Endothelial cell of umbilical vein (primary cell): ENCODE data around the gene PMAIP1. TPM values are rescaled to one million over a fixed set of nuclear protein-coding genes. Genes with fewer than 3 reads are reported as not detected.

Experiments used
- BruUV-seq: library from RNA; stranded (reverse); fragments of 400-500 nt; replicated peaks from 2 replicates; lab custom pipeline; 2021; lab: Mats Ljungman, UMichigan
- CTCF ChIA-PET: fragments of 300-600, 350-600 bp; sonication (Branson Sonifier 250); formaldehyde crosslinking; loops from one replicate; lab custom pipeline; 2021; ENCODE audit warnings: antibody characterized with exemption, inconsistent platforms; lab: Charles Lee
- POLR2A ChIA-PET: fragments of 300-600, 350-600 bp; sonication (Branson Sonifier 250); formaldehyde crosslinking; loops from one replicate; lab custom pipeline; 2021; ENCODE audit warnings: antibody characterized with exemption, inconsistent platforms; lab: Charles Lee
- DNase-seq: peaks from one replicate; pipeline ENCODE4 v3.0.0-alpha.2; 2011; ENCODE audit warnings: low read depth, low spot score
- FAIRE-seq: peaks from 2 replicates; lab custom pipeline; 2011; peaks lifted over from hg19 to GRCh38; lab: Jason Lieb, UNC
- H2AFZ ChIP-seq: 2 replicates; pipeline ENCODE4 v1.6.0; 2012; ENCODE audit warnings: low read depth, low read length, control low read depth, inconsistent platforms
- H3K27ac ChIP-seq: 2 replicates; pipeline ENCODE4 v1.5.1; 2011; ENCODE audit warnings: low read depth, mild to moderate bottlenecking, control low read depth, low read length, moderate library complexity; ENCODE audit not compliant: insufficient read depth
- H3K27me3 ChIP-seq, 2 experiments: 2 replicates each; pipeline versions ENCODE4 v1.6.0 to v1.6.1; 2011; ENCODE audit warnings: low read length in 2 of 2, mixed read lengths in 1 of 2; ENCODE audit not compliant: control insufficient read depth in 2 of 2, insufficient read depth in 2 of 2
- H3K36me3 ChIP-seq, 2 experiments: 2 replicates in 1 of 2; 3 replicates in 1 of 2; pipeline ENCODE4 v1.5.1; 2011; ENCODE audit warnings: low read length in 2 of 2, mild to moderate bottlenecking in 1 of 2, moderate library complexity in 1 of 2; ENCODE audit not compliant: control insufficient read depth in 2 of 2, insufficient read depth in 2 of 2; ENCODE audit errors: extremely low read depth in 1 of 2
- H3K4me1 ChIP-seq: 3 replicates; pipeline ENCODE4 v1.5.1; 2011; ENCODE audit warnings: mild to moderate bottlenecking, low read length; ENCODE audit not compliant: control insufficient read depth, insufficient read depth; ENCODE audit errors: extremely low read depth
- H3K4me2 ChIP-seq: 2 replicates; pipeline ENCODE4 v1.6.1; 2011; ENCODE audit warnings: low read length, control low read depth, mixed read lengths; ENCODE audit not compliant: insufficient read depth
- H3K4me3 ChIP-seq, 3 experiments: fragments of 200-600 bp in 1 of 3; sonication (generic), shearing (Covaris generic) in 1 of 3; replicated peaks in 1 of 3; 2 replicates each; pipeline ENCODE4 v1.5.1; 2011 to 2016; ENCODE audit warnings: control low read depth in 3 of 3, low read length in 3 of 3, mild to moderate bottlenecking in 2 of 3, inconsistent platforms in 1 of 3, low read depth in 1 of 3, moderate library complexity in 1 of 3; ENCODE audit not compliant: insufficient read depth in 1 of 3
- H3K79me2 ChIP-seq: 2 replicates; pipeline ENCODE4 v1.6.0; 2012; ENCODE audit warnings: low read length, inconsistent platforms; ENCODE audit not compliant: control insufficient read depth, insufficient read depth
- H3K9ac ChIP-seq: replicated peaks from 2 replicates; pipeline ENCODE3; 2011; ENCODE audit warnings: low read length, control low read depth; ENCODE audit not compliant: insufficient read depth; ENCODE audit errors: extremely low read depth
- H3K9me1 ChIP-seq: replicated peaks from 3 replicates; pipeline ENCODE4 v1.6.0; 2011; ENCODE audit warnings: mild to moderate bottlenecking, low read length; ENCODE audit not compliant: control insufficient read depth, insufficient read depth; ENCODE audit errors: extremely low read depth
- H3K9me3 ChIP-seq: replicated peaks from 2 replicates; pipeline ENCODE4 v1.5.1; 2012; ENCODE audit warnings: low read length, inconsistent platforms; ENCODE audit not compliant: control insufficient read depth, insufficient read depth
- H4K20me1 ChIP-seq: replicated peaks from 2 replicates; pipeline ENCODE3; 2011; ENCODE audit warnings: mild to moderate bottlenecking, low read length; ENCODE audit not compliant: control insufficient read depth, insufficient read depth; ENCODE audit errors: extremely low read depth
- EZH2 ChIP-seq: IDR thresholded peaks from 2 replicates; pipeline ENCODE4 v1.6.1; 2012; ENCODE audit warnings: borderline replicate concordance, low read depth, mild to moderate bottlenecking, moderate library complexity, low read length, inconsistent platforms; ENCODE audit not compliant: severe bottlenecking
- JUN ChIP-seq: IDR thresholded peaks from 2 replicates; pipeline ENCODE4 v1.6.1; 2011; ENCODE audit warnings: borderline replicate concordance, low read depth; ENCODE audit not compliant: insufficient read length, insufficient read depth
- MYC ChIP-seq: IDR thresholded peaks from one replicate; pipeline ENCODE4 v1.6.1; 2011; ENCODE audit warnings: mild to moderate bottlenecking, low read depth, low read length
- dilution Hi-C: fragments of 300-500 bp; cut with MboI; formaldehyde crosslinking; loops from one replicate; pipeline ENCODE4 v1.15.0; 2019; ENCODE audit warnings: low sequenced_read_pairs; ENCODE audit not compliant: extremely low pct_ligation_motif_present
- intact Hi-C: fragments of 100-400 bp; cut with micrococcal nuclease; formaldehyde crosslinking; loops from one replicate; pipeline ENCODE4 v1.10.0; 2022
- polyA plus RNA-seq, 4 experiments: library from polyadenylated mRNA; depleted of rRNA in 3 of 4; stranded (reverse) in 3 of 4; unstranded in 1 of 4; fragments of >200 nt; gene quantifications; 2 replicates each; pipeline versions ENCODE4 v1.2.1 to v1.2.3, GENCODE V29; 2011 to 2012; ENCODE audit warnings: missing spikeins in 1 of 4
- total RNA-seq: library from RNA; stranded (reverse); gene quantifications from 2 replicates; pipeline ENCODE4 v1.2.3, GENCODE V29; 2021

The PMAIP1 gene
- total and polyA plus RNA-seq, 2 donors (not counting 3 experiments of a cell fraction or from before 2014, with no cell fraction given): 7.6 to 11.9 TPM

- dilution Hi-C loops (no loop called here), intact Hi-C loops (no loop called here)
- no peaks in the 10 kb centered on the region for H4K20me1 ChIP-seq
- FAIRE-seq (peak; percentile 26), DNase-seq (no peak)
- no peak overlapping the region for H2AFZ ChIP-seq
- ChIA-PET CTCF (interaction anchor here (1.0 kb wide), 1 partner anchor 15 kb away, joined by 5 read pairs; no protein-coding TSS in a partner anchor), POLR2A (no interaction called here)
- no peak for TF ChIP-seq JUN
- no peaks in the 10 kb centered on the region for H3K9me3 ChIP-seq
- peaks cover 23% of the 10 kb centered on the region for H3K79me2 ChIP-seq
- no peaks in the 10 kb centered on the region for H3K36me3 ChIP-seq
- H3K27me3 ChIP-seq: peaks cover 1 to 9% of the 10 kb centered on the region in 2 experiments
- H3K4me3 ChIP-seq: no peak overlapping the region
- H3K9me1 ChIP-seq: no peaks in the 10 kb centered on the region
- peaks cover 18% of the 10 kb centered on the region for H3K4me1 ChIP-seq
- no peak overlapping the region for H3K9ac ChIP-seq
- no peak overlapping the region for H3K4me2 ChIP-seq
- H3K27ac ChIP-seq: no peak overlapping the region
- BruUV-seq: no TSS peak
These were observed 2.4 kb upstream of the PMAIP1 start for GRCh38 chr18:59897321-59897954.

- Histone ChIP-seq H4K20me1 (no peaks in the 10 kb centered on the region), H3K4me1 (peaks cover 18% of the 10 kb centered on the region), H3K36me3 (peaks cover 0 to 2% of the 10 kb centered on the region in 2 experiments), H3K9me3 (no peaks in the 10 kb centered on the region), H3K27me3 (peaks cover 1 to 9% of the 10 kb centered on the region in 2 experiments), H3K79me2 (peaks cover 30% of the 10 kb centered on the region), H3K4me2 (no peak overlapping the region), H3K27ac (no peak overlapping the region), H3K4me3 (no peak overlapping the region), H2AFZ (no peak overlapping the region), H3K9ac (no peak overlapping the region), H3K9me1 (no peaks in the 10 kb centered on the region)
- dilution Hi-C loops (no loop called here), intact Hi-C loops (no loop called here)
- ChIA-PET POLR2A (no interaction called here), CTCF (interaction anchor here (1.3 to 3.4 kb wide), 5 partner anchors 58 to 267 kb away, joined by 4 to 29 read pairs (median 13); partner anchors contain the start of gene CCBE1)
- no peak for DNase-seq
- TF ChIP-seq EZH2: no peak
- TF ChIP-seq MYC: no peak
- no peak for FAIRE-seq
- no TSS peak for BruUV-seq
These were observed 1.7 kb upstream of the PMAIP1 start for GRCh38 chr18:59898093-59898492.
